SH-SY5Y (cell line): Measurements from ENCODE around the gene DENND4C.

ENCODE experiments used
- GATA2 ChIP-seq: IDR thresholded peaks from 2 replicates; pipeline ENCODE4 v1.6.1; 2011; ENCODE audit warnings: mild to moderate bottlenecking, low read depth, low read length
- GATA3 ChIP-seq: IDR thresholded peaks from 2 replicates; pipeline ENCODE4 v1.6.1; 2011; ENCODE audit warnings: low read depth, mild to moderate bottlenecking, low read length, moderate library complexity

GRCh38 chr9:19252885-19253219 lies 22.4 kb downstream of the DENND4C start:
- TF ChIP-seq GATA3 (no peak), GATA2 (no peak)
